Stimulated activated CD4-positive, alpha-beta T cell treated with anti-CD3 and anti-CD28 coated beads, Interleukin-12 subunit alpha, Interleukin-12 subunit beta, amount 100 ng/mL, for 4 hours (primary cell): ENCODE results near the gene MGAT5.
A peak's percentile ranks its signal among the peaks of the same experiment; 100 is the strongest.

ENCODE experiments used
- DNase-seq: peaks from one replicate; pipeline ENCODE4 v3.0.0-alpha.2; 2020

MGAT5 gene

GRCh38 chr2:134308474-134309385 lies 54.9 kb downstream of the MGAT5 start:
- no peak for DNase-seq

GRCh38 chr2:134310107-134311079 lies 56.5 kb downstream of the MGAT5 start:
- no peak for DNase-seq

- DNase-seq, result no peak
Observed at GRCh38 chr2:134312482-134312881, 58.6 kb downstream of the MGAT5 start.

GRCh38 chr2:134314202-134314601 lies 60.3 kb downstream of the MGAT5 start:
- DNase-seq, result no peak

- no peak for DNase-seq
Observed at GRCh38 chr2:134314681-134315368, 61.0 kb downstream of the MGAT5 start.

- no peak for DNase-seq
Observed at GRCh38 chr2:134315471-134315870, 61.6 kb downstream of the MGAT5 start.

- DNase-seq, result no peak
Observed at GRCh38 chr2:134319596-134320254, 65.9 kb downstream of the MGAT5 start.

GRCh38 chr2:134320930-134321329 lies 67.1 kb downstream of the MGAT5 start:
- peak; percentile 11 for DNase-seq

- DNase-seq, result no peak
Observed at GRCh38 chr2:134323777-134324176, 69.9 kb downstream of the MGAT5 start.

GRCh38 chr2:134324430-134324829 lies 70.6 kb downstream of the MGAT5 start:
- no peak for DNase-seq

- no peak for DNase-seq
Observed at GRCh38 chr2:134324947-134325346, 71.1 kb downstream of the MGAT5 start.

- no peak for DNase-seq
Observed at GRCh38 chr2:134325696-134326095, 71.8 kb downstream of the MGAT5 start.

- no peak for DNase-seq
Observed at GRCh38 chr2:134327367-134327766, 73.5 kb downstream of the MGAT5 start.

GRCh38 chr2:134331081-134331480 lies 77.2 kb downstream of the MGAT5 start:
- DNase-seq, result no peak

- no peak for DNase-seq
Observed at GRCh38 chr2:134333646-134334189, 79.8 kb downstream of the MGAT5 start.

- no peak for DNase-seq
Observed at GRCh38 chr2:134334542-134335353, 80.9 kb downstream of the MGAT5 start.

- no peak for DNase-seq
Observed at GRCh38 chr2:134335601-134336000, 81.7 kb downstream of the MGAT5 start.

GRCh38 chr2:134336352-134336751 lies 82.5 kb downstream of the MGAT5 start:
- no peak for DNase-seq

GRCh38 chr2:134336921-134337320 lies 83.0 kb downstream of the MGAT5 start:
- DNase-seq, result no peak

GRCh38 chr2:134337631-134338030 lies 83.8 kb downstream of the MGAT5 start:
- DNase-seq, result no peak

GRCh38 chr2:134338208-134338607 lies 84.3 kb downstream of the MGAT5 start:
- DNase-seq, result no peak
